IMR-90 (cell line): ENCODE results near the gene C1orf159. TPM values are rescaled to one million over a fixed set of nuclear protein-coding genes. Genes with fewer than 3 reads are reported as not detected.

Experiments used
- ATAC-seq: fragments of 200-7000 bp; cut with Tn5 transposase; 2 replicates; pipeline ENCODE4 v1.9.1; 2020; ENCODE audit warnings: low read depth, mild to moderate bottlenecking, moderate library complexity
- BruUV-seq: library from RNA; stranded (reverse); fragments of 400-500 nt; replicated peaks from 2 replicates; lab custom pipeline; 2021; lab: Mats Ljungman, UMichigan
- CTCF ChIA-PET: fragments of 300-600 bp; formaldehyde crosslinking; extraction: SDS; loops from one replicate; lab custom pipeline; 2021; ENCODE audit warnings: antibody characterized with exemption; lab: Yijun Ruan, JAX
- POLR2A ChIA-PET: fragments of 300-600 bp; sonication (Branson Sonifier 250); formaldehyde crosslinking; loops from one replicate; lab custom pipeline; 2022; ENCODE audit warnings: antibody characterized with exemption; ENCODE audit not compliant: unreplicated experiment; lab: Charles Lee
- DNase-seq: peaks from one replicate; pipeline ENCODE4 v3.0.0; 2013
- H2AFZ ChIP-seq: replicated peaks from 2 replicates; pipeline ENCODE3; 2013; ENCODE audit warnings: low read length, mild to moderate bottlenecking; ENCODE audit not compliant: poor library complexity
- H2AK5ac ChIP-seq: 2 replicates; pipeline ENCODE4 v1.6.1; 2013; ENCODE audit warnings: low read depth, low read length, inconsistent platforms
- H2AK9ac ChIP-seq: replicated peaks from 2 replicates; pipeline ENCODE3; 2013; ENCODE audit warnings: mild to moderate bottlenecking, low read depth, low read length, moderate library complexity; ENCODE audit not compliant: poor library complexity
- H2BK120ac ChIP-seq: 2 replicates; pipeline ENCODE4 v1.6.1; 2013; ENCODE audit warnings: low read depth, low read length, inconsistent platforms
- H2BK15ac ChIP-seq: 3 replicates; pipeline ENCODE4 v1.6.1; 2013; ENCODE audit warnings: low read depth, low read length, inconsistent platforms
- H2BK20ac ChIP-seq: 2 replicates; pipeline ENCODE4 v1.6.1; 2013; ENCODE audit warnings: low read depth, mild to moderate bottlenecking, inconsistent platforms, low read length, moderate library complexity
- H2BK5ac ChIP-seq: 2 replicates; pipeline ENCODE4 v1.6.1; 2013; ENCODE audit warnings: mild to moderate bottlenecking, low read depth, low read length, inconsistent platforms; ENCODE audit not compliant: poor library complexity, severe bottlenecking
- H3K14ac ChIP-seq: replicated peaks from 2 replicates; pipeline ENCODE4 v1.6.1; 2013; ENCODE audit warnings: low read depth, low read length, inconsistent platforms
- H3K18ac ChIP-seq: 2 replicates; pipeline ENCODE4 v1.6.1; 2013; ENCODE audit warnings: low read depth, low read length, control low read depth
- H3K23ac ChIP-seq: 2 replicates; pipeline ENCODE4 v1.6.1; 2013; ENCODE audit warnings: low read depth, low read length, inconsistent platforms
- H3K27ac ChIP-seq: 2 replicates; pipeline ENCODE4 v1.5.1; 2013; ENCODE audit warnings: mild to moderate bottlenecking, control low read depth, low read length; ENCODE audit not compliant: insufficient read depth
- H3K27me3 ChIP-seq: 2 replicates; pipeline ENCODE4 v1.6.1; 2013; ENCODE audit warnings: low read length; ENCODE audit not compliant: control insufficient read depth, insufficient read depth
- H3K36me3 ChIP-seq: 2 replicates; pipeline ENCODE4 v1.6.1; 2013; ENCODE audit warnings: low read length, mixed read lengths; ENCODE audit not compliant: control insufficient read depth, insufficient read depth
- H3K4ac ChIP-seq: 2 replicates; pipeline ENCODE4 v1.6.1; 2013; ENCODE audit warnings: low read depth, low read length, inconsistent platforms
- H3K4me1 ChIP-seq: 2 replicates; pipeline ENCODE4 v1.6.1; 2013; ENCODE audit warnings: low read length, mixed read lengths; ENCODE audit not compliant: control insufficient read depth, insufficient read depth
- H3K4me2 ChIP-seq: 2 replicates; pipeline ENCODE4 v1.6.1; 2013; ENCODE audit warnings: low read depth, mild to moderate bottlenecking, control low read depth, low read length, moderate library complexity
- H3K4me3 ChIP-seq: 2 replicates; pipeline ENCODE4 v1.5.1; 2013; ENCODE audit warnings: low read depth, mild to moderate bottlenecking, control low read depth, low read length, moderate library complexity; ENCODE audit not compliant: insufficient read depth
- H3K56ac ChIP-seq: 2 replicates; pipeline ENCODE4 v1.6.1; 2013; ENCODE audit warnings: low read length, inconsistent platforms; ENCODE audit not compliant: insufficient read depth; ENCODE audit errors: extremely low read depth
- H3K79me1 ChIP-seq, 2 experiments: 2 replicates each; pipeline ENCODE4 v1.6.1; 2013; ENCODE audit warnings: low read length in 2 of 2, inconsistent platforms in 1 of 2, low read depth in 1 of 2
- H3K9ac ChIP-seq: 2 replicates; pipeline ENCODE4 v1.6.1; 2013; ENCODE audit warnings: low read depth, low read length, control low read depth
- H3K9me1 ChIP-seq: 2 replicates; pipeline ENCODE4 v1.6.1; 2013; ENCODE audit warnings: low read length, inconsistent platforms; ENCODE audit not compliant: insufficient read depth
- H3K9me3 ChIP-seq: 2 replicates; pipeline ENCODE4 v1.6.1; 2013; ENCODE audit warnings: low read length; ENCODE audit not compliant: control insufficient read depth, insufficient read depth
- H4K20me1 ChIP-seq: 2 replicates; pipeline ENCODE4 v1.6.1; 2013; ENCODE audit warnings: low read length, inconsistent platforms; ENCODE audit not compliant: insufficient read depth
- H4K5ac ChIP-seq: 2 replicates; pipeline ENCODE4 v1.6.1; 2013; ENCODE audit warnings: mild to moderate bottlenecking, low read depth, low read length, control low read depth
- H4K8ac ChIP-seq, 2 experiments: 2 replicates each; pipeline ENCODE4 v1.6.1; 2013; ENCODE audit warnings: low read depth in 2 of 2, low read length in 2 of 2, control low read depth in 1 of 2, inconsistent platforms in 1 of 2
- H4K91ac ChIP-seq: 2 replicates; pipeline ENCODE4 v1.6.1; 2013; ENCODE audit warnings: low read depth, low read length, inconsistent platforms; ENCODE audit not compliant: insufficient read depth
- BHLHE40 ChIP-seq: fragments of 150-350 bp; IDR thresholded peaks from 2 replicates; pipeline ENCODE4 v1.6.1; 2016; ENCODE audit warnings: mild to moderate bottlenecking, low read depth, low read length
- CHD1 ChIP-seq: IDR thresholded peaks from 2 replicates; pipeline ENCODE4 v1.6.1; 2012; ENCODE audit warnings: low read depth, low read length, improper control_type of control experiment
- CTCF ChIP-seq: conservative IDR thresholded peaks from 2 replicates; pipeline ENCODE4 v1.5.1; 2012; ENCODE audit warnings: mild to moderate bottlenecking, low read depth, low read length, improper control_type of control experiment
- FOS ChIP-seq: fragments of 150-350 bp; IDR thresholded peaks from 2 replicates; pipeline ENCODE4 v1.6.1; 2016; ENCODE audit warnings: low read depth, low read length
- MAFK ChIP-seq: IDR thresholded peaks from 2 replicates; pipeline ENCODE4 v1.6.1; 2012; ENCODE audit warnings: low read depth, low read length, improper control_type of control experiment
- MAZ ChIP-seq: IDR thresholded peaks from 2 replicates; pipeline ENCODE4 v1.6.1; 2012; ENCODE audit warnings: low read depth, mild to moderate bottlenecking, low read length, improper control_type of control experiment, moderate library complexity, borderline replicate concordance
- MXI1 ChIP-seq: IDR thresholded peaks from 2 replicates; pipeline ENCODE4 v1.6.1; 2012; ENCODE audit warnings: low read depth, mild to moderate bottlenecking, low read length, moderate library complexity, borderline replicate concordance
- NFE2L2 ChIP-seq: fragments of 150-350 bp; IDR thresholded peaks from 2 replicates; pipeline ENCODE4 v1.6.1; 2016; ENCODE audit warnings: low read depth, mild to moderate bottlenecking, low read length
- POLR2A ChIP-seq: IDR thresholded peaks from 2 replicates; pipeline ENCODE4 v1.6.1; 2012; ENCODE audit warnings: mild to moderate bottlenecking, low read depth, low read length
- RAD21 ChIP-seq: IDR thresholded peaks from 2 replicates; pipeline ENCODE4 v1.6.1; 2012; ENCODE audit warnings: low read length, improper control_type of control experiment
- RCOR1 ChIP-seq: IDR thresholded peaks from 2 replicates; pipeline ENCODE4 v1.6.1; 2012; ENCODE audit warnings: mild to moderate bottlenecking, low read length, improper control_type of control experiment; ENCODE audit not compliant: insufficient replicate concordance
- RFX5 ChIP-seq: IDR thresholded peaks from 2 replicates; pipeline ENCODE4 v1.8.0; 2012; ENCODE audit warnings: low read depth, mild to moderate bottlenecking, low read length, moderate library complexity
- SMC3 ChIP-seq: fragments of 150-350 bp; IDR thresholded peaks from 2 replicates; pipeline ENCODE4 v1.6.1; 2016; ENCODE audit warnings: low read depth, mild to moderate bottlenecking, antibody characterized with exemption, low read length, moderate library complexity
- WGBS, 2 experiments: methylation state at CpG; one replicate each; pipeline versions ENCODE4 v1.1.5 to v1.1.7; 2013; ENCODE audit warnings: missing lambda C conversion rate in 2 of 2; ENCODE audit not compliant: insufficient read length in 1 of 2; ENCODE audit errors: extremely low coverage in 2 of 2; 5-methylcytosine and 5-hydroxymethylcytosine counted together
- dilution Hi-C: fragments of 300-500 bp; cut with HindIII; formaldehyde crosslinking; loops from one replicate; pipeline ENCODE4 v1.14.3; 2018; ENCODE audit warnings: low sequenced_read_pairs; ENCODE audit not compliant: unreplicated experiment
- in situ Hi-C: fragments of 300-500 bp; cut with MboI; formaldehyde crosslinking; loops from 3 replicates; pipeline ENCODE4 v1.14.3; 2019; ENCODE audit warnings: low sequenced_read_pairs, inconsistent platforms, mixed read lengths
- intact Hi-C: fragments of 100-400 bp; cut with micrococcal nuclease; formaldehyde crosslinking; loops from 2 replicates; pipeline ENCODE4 v1.10.0; 2022
- polyA plus RNA-seq, 3 experiments: library from polyadenylated mRNA; depleted of rRNA; stranded (reverse); fragments of >200 nt; gene quantifications; 2 replicates each; pipeline ENCODE4 v1.2.3, GENCODE V29; 2012; ENCODE audit warnings: low replicate concordance in 1 of 3
- total RNA-seq: library from RNA; depleted of rRNA; stranded (reverse); fragments of >200 nt; gene quantifications from 2 replicates; pipeline ENCODE4 v1.2.3, GENCODE V29; 2012
- TF ChIP-seq, protein P1 (sequence below): fragments of 150-350 bp; IDR thresholded peaks from 2 replicates; pipeline ENCODE4 v1.6.1; 2016; ENCODE audit warnings: low read depth, mild to moderate bottlenecking, low read length, moderate library complexity, borderline replicate concordance
- TF ChIP-seq, protein P2 (sequence below): fragments of 150-350 bp; IDR thresholded peaks from 2 replicates; pipeline ENCODE4 v1.6.1; 2017; ENCODE audit warnings: mild to moderate bottlenecking, antibody characterized with exemption, low read length, low read depth

The C1orf159 gene
- total and polyA plus RNA-seq, 2 of the 4 experiments (the other 2 are of a cell fraction), result 2.9 to 12.6 TPM

DNA sequence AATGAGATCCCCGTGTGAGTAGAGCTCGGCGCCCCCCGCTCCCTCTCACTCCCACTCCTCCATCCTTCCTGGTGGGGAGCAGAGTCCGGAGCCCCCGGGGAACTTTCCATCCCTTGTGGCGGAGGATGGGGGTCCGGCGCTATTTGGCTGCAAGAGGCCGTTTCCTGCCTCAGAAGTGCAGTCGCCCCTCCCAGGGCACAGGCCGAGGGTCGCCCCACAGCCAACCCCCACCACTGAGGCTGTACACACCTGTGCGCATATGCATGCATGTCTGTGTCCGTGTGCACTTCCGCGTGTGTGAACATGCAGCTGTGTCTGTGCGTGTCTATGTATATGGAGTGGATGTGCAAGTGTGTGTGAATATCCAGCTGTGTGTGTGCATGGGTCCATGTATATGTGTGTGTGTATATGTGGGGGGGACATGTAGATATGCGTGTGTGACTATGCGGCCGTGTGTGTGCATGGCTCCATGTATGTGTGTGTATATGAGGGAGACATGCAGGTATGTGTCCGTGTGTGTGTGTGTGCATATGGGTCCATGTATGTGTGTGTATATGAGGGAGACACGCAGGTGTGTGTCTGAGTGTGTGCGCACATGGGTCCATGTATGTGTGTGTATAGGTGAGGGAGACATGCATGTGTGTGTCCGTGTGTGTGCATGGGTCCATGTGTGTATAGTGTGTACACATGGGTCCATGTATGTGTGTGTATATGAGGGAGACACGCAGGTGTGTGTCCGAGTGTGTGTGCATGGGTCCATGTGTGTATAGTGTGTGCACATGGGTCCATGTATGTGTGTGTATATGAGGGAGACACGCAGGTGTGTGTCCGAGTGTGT is 63.7 kb downstream of the C1orf159 start:
- Histone ChIP-seq H3K79me1 (peaks cover 5 to 9% of the 10 kb centered on the region in 2 experiments; a peak in 2 of 4 replicates), H3K14ac (no peak overlapping the region), H3K27me3 (no peaks in the 10 kb centered on the region), H4K8ac (no peak overlapping the region), H4K91ac (no peak overlapping the region), H2BK15ac (no peak overlapping the region), H3K9me1 (no peaks in the 10 kb centered on the region), H3K23ac (no peak overlapping the region), H2AK9ac (no peak overlapping the region), H4K5ac (no peak overlapping the region), H2AK5ac (no peak overlapping the region), H3K27ac (no peak overlapping the region), H2AFZ (no peak overlapping the region), H3K4me1 (no peaks in the 10 kb centered on the region), H3K36me3 (peaks cover 59% of the 10 kb centered on the region), H3K9ac (no peak overlapping the region), H3K4me2 (no peak overlapping the region), H2BK120ac (no peak overlapping the region), H3K4me3 (no peak overlapping the region), H3K4ac (no peak overlapping the region), H2BK20ac (no peak overlapping the region), H3K18ac (no peak overlapping the region), H3K9me3 (no peaks in the 10 kb centered on the region), H3K56ac (no peak overlapping the region), H2BK5ac (no peak overlapping the region), H4K20me1 (peaks cover 6% of the 10 kb centered on the region)
- ATAC-seq (no peak), DNase-seq (no peak)
- intact Hi-C loops (no loop called here), in situ Hi-C loops (no loop called here), dilution Hi-C loops (no loop called here)
- BruUV-seq, result no TSS peak
- ChIA-PET CTCF (no interaction called here), POLR2A (no interaction called here)
- 97% methylated on average over 21 of the region's 29 CpGs; no CpG with 5 or more reads in 1 of the 2 experiments for WGBS, 2 experiments
- no peak for TF ChIP-seq MAFK
- TF ChIP-seq MAZ, result no peak
- no peak for TF ChIP-seq NFE2L2
- no peak for TF ChIP-seq BHLHE40
- TF ChIP-seq CHD1, result no peak
- TF ChIP-seq, protein P1, sequence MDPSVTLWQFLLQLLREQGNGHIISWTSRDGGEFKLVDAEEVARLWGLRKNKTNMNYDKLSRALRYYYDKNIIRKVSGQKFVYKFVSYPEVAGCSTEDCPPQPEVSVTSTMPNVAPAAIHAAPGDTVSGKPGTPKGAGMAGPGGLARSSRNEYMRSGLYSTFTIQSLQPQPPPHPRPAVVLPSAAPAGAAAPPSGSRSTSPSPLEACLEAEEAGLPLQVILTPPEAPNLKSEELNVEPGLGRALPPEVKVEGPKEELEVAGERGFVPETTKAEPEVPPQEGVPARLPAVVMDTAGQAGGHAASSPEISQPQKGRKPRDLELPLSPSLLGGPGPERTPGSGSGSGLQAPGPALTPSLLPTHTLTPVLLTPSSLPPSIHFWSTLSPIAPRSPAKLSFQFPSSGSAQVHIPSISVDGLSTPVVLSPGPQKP, result no peak
- no peak for TF ChIP-seq RCOR1
- TF ChIP-seq SMC3, result no peak
- TF ChIP-seq, protein P2, sequence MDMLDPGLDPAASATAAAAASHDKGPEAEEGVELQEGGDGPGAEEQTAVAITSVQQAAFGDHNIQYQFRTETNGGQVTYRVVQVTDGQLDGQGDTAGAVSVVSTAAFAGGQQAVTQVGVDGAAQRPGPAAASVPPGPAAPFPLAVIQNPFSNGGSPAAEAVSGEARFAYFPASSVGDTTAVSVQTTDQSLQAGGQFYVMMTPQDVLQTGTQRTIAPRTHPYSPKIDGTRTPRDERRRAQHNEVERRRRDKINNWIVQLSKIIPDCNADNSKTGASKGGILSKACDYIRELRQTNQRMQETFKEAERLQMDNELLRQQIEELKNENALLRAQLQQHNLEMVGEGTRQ, result no peak
- no peak for TF ChIP-seq MXI1
- TF ChIP-seq RAD21, result no peak
- TF ChIP-seq FOS, result no peak
- TF ChIP-seq POLR2A, result no peak
- no peak for TF ChIP-seq CTCF
- no peak for TF ChIP-seq RFX5
